HepG2 (cell line): ENCODE results near the gene MRPL28. TPM values are rescaled to one million over a fixed set of nuclear protein-coding genes. Genes with fewer than 3 reads are reported as not detected.

Experiments
- BHLHE40 ChIP-seq: IDR thresholded peaks from 2 replicates; pipeline ENCODE4 v1.6.1; 2011; ENCODE audit warnings: low read length, improper control_type of control experiment
- CHD4 ChIP-seq: fragments of 200-600 bp; sonication (generic); IDR thresholded peaks from 2 replicates; pipeline ENCODE4 v1.7.0; 2017; ENCODE audit warnings: mild to moderate bottlenecking, low read length, borderline replicate concordance
- FOSL1 ChIP-seq: sonication (generic); formaldehyde crosslinking; IDR thresholded peaks from 2 replicates; pipeline ENCODE4 v1.9.0; 2021; ENCODE audit warnings: missing genetic modification reagents, borderline replicate concordance
- HCFC1 ChIP-seq: fragments of 150-350 bp; IDR thresholded peaks from 2 replicates; pipeline ENCODE4 v1.6.1; 2014; ENCODE audit warnings: low read depth, low read length
- HHEX ChIP-seq: IDR thresholded peaks from 2 replicates; pipeline ENCODE4 v1.6.1; 2016; ENCODE audit warnings: control low read depth
- KAT2B ChIP-seq: fragments of 150-350 bp; IDR thresholded peaks from 2 replicates; pipeline ENCODE4 v1.6.1; 2014; ENCODE audit warnings: low read depth, low read length, borderline replicate concordance
- KLF15 ChIP-seq: sonication (generic); formaldehyde crosslinking; IDR thresholded peaks from 2 replicates; pipeline ENCODE4 v1.8.1; 2023; ENCODE audit warnings: borderline replicate concordance, mild to moderate bottlenecking, inconsistent platforms, missing genetic modification reagents, mixed read lengths
- MAFG ChIP-seq: sonication (generic); formaldehyde crosslinking; IDR thresholded peaks from 2 replicates; pipeline ENCODE4 v1.5.1; 2020; ENCODE audit warnings: mild to moderate bottlenecking, missing genetic modification reagents
- NCOA1 ChIP-seq: sonication (generic); formaldehyde crosslinking; IDR thresholded peaks from 2 replicates; pipeline ENCODE4 v1.9.0; 2021; ENCODE audit warnings: missing genetic modification reagents
- NR1H2 ChIP-seq: sonication (generic); formaldehyde crosslinking; IDR thresholded peaks from 2 replicates; pipeline ENCODE4 v1.8.1; 2022; ENCODE audit warnings: low read depth, missing genetic modification reagents, borderline replicate concordance
- NR2C2 ChIP-seq: sonication (generic); formaldehyde crosslinking; IDR thresholded peaks from 2 replicates; pipeline ENCODE4 v1.4.0; 2020; ENCODE audit warnings: missing genetic modification reagents, mild to moderate bottlenecking, moderate library complexity, borderline replicate concordance
- PHF20 ChIP-seq: sonication (generic); formaldehyde crosslinking; IDR thresholded peaks from 2 replicates; pipeline ENCODE4 v1.5.0; 2020; ENCODE audit warnings: mild to moderate bottlenecking, missing genetic modification reagents
- PHF8 ChIP-seq: sonication (generic); formaldehyde crosslinking; IDR thresholded peaks from 2 replicates; pipeline ENCODE4 v1.5.0; 2020; ENCODE audit warnings: missing genetic modification reagents
- PITX1 ChIP-seq: sonication (generic); formaldehyde crosslinking; IDR thresholded peaks from 2 replicates; pipeline ENCODE4 v1.5.1; 2020; ENCODE audit warnings: mild to moderate bottlenecking, missing genetic modification reagents
- PRMT3 ChIP-seq: sonication (generic); formaldehyde crosslinking; IDR thresholded peaks from 2 replicates; pipeline ENCODE4 v1.8.1; 2022; ENCODE audit warnings: low read depth, mild to moderate bottlenecking, moderate library complexity, missing genetic modification reagents, borderline replicate concordance
- SNAPC5 ChIP-seq: sonication (generic); formaldehyde crosslinking; IDR thresholded peaks from 2 replicates; pipeline ENCODE4 v1.8.1; 2023; ENCODE audit warnings: mild to moderate bottlenecking, missing genetic modification reagents, borderline replicate concordance
- ZC3H13 ChIP-seq: sonication (generic); formaldehyde crosslinking; IDR thresholded peaks from 2 replicates; pipeline ENCODE4 v1.8.1; 2023; ENCODE audit warnings: mild to moderate bottlenecking, missing genetic modification reagents, moderate library complexity
- ZEB1 ChIP-seq: IDR thresholded peaks from 2 replicates; pipeline ENCODE4 v1.6.1; 2012; ENCODE audit warnings: mild to moderate bottlenecking, low read depth, inconsistent platforms; ENCODE audit not compliant: insufficient replicate concordance
- ZFY ChIP-seq: sonication (generic); formaldehyde crosslinking; IDR thresholded peaks from 2 replicates; pipeline ENCODE4 v1.4.0; 2020; ENCODE audit warnings: missing genetic modification reagents
- ZIK1 ChIP-seq: sonication (generic); formaldehyde crosslinking; IDR thresholded peaks from 2 replicates; pipeline ENCODE4 v1.5.0; 2020; ENCODE audit warnings: mild to moderate bottlenecking, low read depth, missing genetic modification reagents, borderline replicate concordance
- ZMYM4 ChIP-seq: sonication (generic); formaldehyde crosslinking; IDR thresholded peaks from 2 replicates; pipeline ENCODE4 v1.8.1; 2023; ENCODE audit warnings: mild to moderate bottlenecking, missing genetic modification reagents
- ZNF724P ChIP-seq: sonication (generic); formaldehyde crosslinking; IDR thresholded peaks from 2 replicates; pipeline ENCODE4 v1.8.0; 2022; ENCODE audit warnings: missing genetic modification reagents, borderline replicate concordance
- ZNF883 ChIP-seq: sonication (generic); formaldehyde crosslinking; IDR thresholded peaks from 2 replicates; pipeline ENCODE4 v1.5.1; 2020; ENCODE audit warnings: mild to moderate bottlenecking, missing genetic modification reagents; ENCODE audit errors: not compliant biosample characterization
- ZSCAN12 ChIP-seq: sonication (generic); formaldehyde crosslinking; IDR thresholded peaks from 2 replicates; pipeline ENCODE4 v1.9.0; 2021; ENCODE audit warnings: mild to moderate bottlenecking, missing genetic modification reagents
- polyA plus RNA-seq, 8 experiments: library from polyadenylated mRNA; depleted of rRNA in 3 of 8; stranded (reverse) in 7 of 8; unstranded in 1 of 8; fragments of >200 nt; fragmentation: Illumina TruSeq in 4 of 8; extraction: Trizol in 4 of 8; gene quantifications; 2 replicates each; pipeline versions ENCODE4 v1.2.1 to v1.2.3, GENCODE V29; 2011 to 2016; ENCODE audit warnings: low read depth in 4 of 8, missing spikeins in 1 of 8, mixed read lengths in 1 of 8; ENCODE audit not compliant: insufficient read depth in 1 of 8
- total RNA-seq, 5 experiments: library from RNA; depleted of rRNA; stranded (reverse); fragments of >200 nt; fragmentation: Illumina TruSeq; extraction: Trizol; gene quantifications; 2 replicates each; pipeline ENCODE4 v1.2.3, GENCODE V29; 2016; ENCODE audit warnings: low read depth in 1 of 5
- TF ChIP-seq, protein P1 (sequence below): sonication (generic); formaldehyde crosslinking; IDR thresholded peaks from 2 replicates; pipeline ENCODE4 v1.4.0; 2020; ENCODE audit warnings: missing genetic modification reagents

The MRPL28 gene
- total and polyA plus RNA-seq, 2 of the 13 experiments (the other 11 are each of a cell fraction or from before 2014, with no cell fraction given): 114 to 135 TPM

DNA sequence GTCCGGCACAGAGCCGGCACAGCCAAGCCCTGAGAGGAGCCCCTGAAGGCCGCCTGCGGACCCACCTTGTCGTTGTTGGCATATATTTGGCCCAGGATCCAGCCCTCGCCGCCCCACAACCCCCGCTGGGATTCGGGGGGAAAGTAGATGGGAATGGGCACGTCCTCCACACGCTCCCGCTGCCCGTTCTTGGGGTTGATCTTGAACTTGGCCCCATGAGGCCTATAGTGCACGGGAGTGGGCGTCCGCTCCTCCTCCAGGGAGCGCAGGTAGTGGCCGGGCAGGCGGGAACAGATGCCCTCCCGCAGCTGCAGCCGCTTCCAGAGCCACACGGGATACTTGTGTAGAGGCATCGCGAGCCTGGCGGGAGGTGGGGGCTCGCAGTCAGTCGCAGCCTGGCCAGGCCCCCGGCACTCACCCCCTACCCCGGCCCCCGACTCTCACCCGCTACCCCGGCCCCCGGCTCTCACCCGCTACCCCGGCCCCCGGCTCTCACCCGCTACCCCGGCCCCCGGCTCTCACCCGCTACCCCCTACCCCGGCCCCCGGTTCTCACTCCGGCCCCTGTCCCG, 387 bp downstream of the MRPL28 start (continued):
- TF ChIP-seq PITX1 (CRISPR knock-in tag): no peak
- TF ChIP-seq NCOA1: no peak
- no peak for TF ChIP-seq CHD4
- TF ChIP-seq SNAPC5: no peak
- TF ChIP-seq ZIK1: no peak
- peak; percentile 52 for TF ChIP-seq ZFY (CRISPR knock-in tag)
- no peak for TF ChIP-seq BHLHE40
- TF ChIP-seq NR1H2 (CRISPR knock-in tag): no peak
- no peak for TF ChIP-seq ZNF883 (CRISPR knock-in tag)
- no peak for TF ChIP-seq NR2C2 (CRISPR knock-in tag)
- no peak for TF ChIP-seq HCFC1
- no peak for TF ChIP-seq FOSL1 (CRISPR knock-in tag)
- no peak for TF ChIP-seq KAT2B
- TF ChIP-seq ZSCAN12: no peak
- no peak for TF ChIP-seq ZEB1
- no peak for TF ChIP-seq ZMYM4
- TF ChIP-seq, protein P1, sequence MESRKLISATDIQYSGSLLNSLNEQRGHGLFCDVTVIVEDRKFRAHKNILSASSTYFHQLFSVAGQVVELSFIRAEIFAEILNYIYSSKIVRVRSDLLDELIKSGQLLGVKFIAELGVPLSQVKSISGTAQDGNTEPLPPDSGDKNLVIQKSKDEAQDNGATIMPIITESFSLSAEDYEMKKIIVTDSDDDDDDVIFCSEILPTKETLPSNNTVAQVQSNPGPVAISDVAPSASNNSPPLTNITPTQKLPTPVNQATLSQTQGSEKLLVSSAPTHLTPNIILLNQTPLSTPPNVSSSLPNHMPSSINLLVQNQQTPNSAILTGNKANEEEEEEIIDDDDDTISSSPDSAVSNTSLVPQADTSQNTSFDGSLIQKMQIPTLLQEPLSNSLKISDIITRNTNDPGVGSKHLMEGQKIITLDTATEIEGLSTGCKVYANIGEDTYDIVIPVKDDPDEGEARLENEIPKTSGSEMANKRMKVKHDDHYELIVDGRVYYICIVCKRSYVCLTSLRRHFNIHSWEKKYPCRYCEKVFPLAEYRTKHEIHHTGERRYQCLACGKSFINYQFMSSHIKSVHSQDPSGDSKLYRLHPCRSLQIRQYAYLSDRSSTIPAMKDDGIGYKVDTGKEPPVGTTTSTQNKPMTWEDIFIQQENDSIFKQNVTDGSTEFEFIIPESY (CRISPR knock-in tag): no peak
- TF ChIP-seq MAFG (CRISPR knock-in tag): no peak
- no peak for TF ChIP-seq KLF15 (CRISPR knock-in tag)
- no peak for TF ChIP-seq ZNF724P (CRISPR knock-in tag)
- TF ChIP-seq HHEX (CRISPR knock-in tag): no peak
- 0 out of 2 replicates have a peak, but pooled peaks have one; percentile 27 for TF ChIP-seq PHF8 (CRISPR knock-in tag)
- TF ChIP-seq PHF20 (CRISPR knock-in tag): no peak
- no peak for TF ChIP-seq PRMT3
- TF ChIP-seq ZC3H13: no peak; the same call in 1 of the 2 replicates
